Measurements from ENCODE around the gene FGF14.

Gene FGF14

DNA sequence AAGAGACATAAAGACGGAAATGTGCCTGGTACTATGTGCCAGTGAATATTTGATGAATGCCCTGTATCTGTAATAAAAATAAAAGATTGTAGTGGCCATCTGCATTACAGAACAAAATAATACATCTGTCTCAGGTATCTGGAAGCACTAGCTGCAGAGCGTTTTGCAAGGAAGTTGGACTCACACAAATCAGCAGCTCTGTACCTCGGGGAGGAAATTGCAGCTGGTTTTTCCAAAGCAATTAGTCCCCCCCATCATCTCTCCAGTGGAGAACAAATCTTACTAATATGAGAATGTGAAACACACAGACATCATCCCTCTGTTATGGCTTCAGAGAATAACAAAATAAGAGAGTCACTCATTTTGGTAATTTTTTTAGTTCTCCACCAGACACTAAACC is 704.1 kb downstream of the FGF14 start:
- Histone ChIP-seq H3K79me2 (ENCODE audit: low read length) (no peaks in the 10 kb centered on the region), H3K27ac (ENCODE audit: low read length) (no peak overlapping the region), H3K27me3 (ENCODE audit: low read depth, low read length) (peaks cover 10% of the 10 kb centered on the region; the same call in 1 of the 2 replicates), H3K9me3 (ENCODE audit: insufficient read depth, low read length) (peaks cover 8% of the 10 kb centered on the region; the same call in 1 of the 2 replicates), H2AFZ (ENCODE audit: low read depth, low read length) (no peak overlapping the region), H3K4me1 (ENCODE audit: low read length) (no peaks in the 10 kb centered on the region), H3K4me3 (ENCODE audit: low read length) (no peak overlapping the region), H3K4me2 (ENCODE audit: low read length) (no peak overlapping the region), H3K36me3 (replicated peaks; ENCODE audit: low read depth, low read length) (no peaks in the 10 kb centered on the region), H3K9ac (ENCODE audit: low read length) (no peak overlapping the region), H4K20me1 (ENCODE audit: insufficient read depth, low read length) (no peaks in the 10 kb centered on the region)
- TF ChIP-seq CTCF (IDR thresholded peaks at IDR 0.05; ENCODE audit: low read depth, low read length), result no peak
- TF ChIP-seq EZH2phosphoT487 (IDR thresholded peaks at IDR 0.05; ENCODE audit: low read depth), result no peak

- no peak overlapping the region for H3K27ac ChIP-seq (ENCODE audit: low read length)
- H3K27me3 ChIP-seq (ENCODE audit: low read depth, low read length), result peaks cover 12% of the 10 kb centered on the region; the same call in 1 of the 2 replicates
- no peak for TF ChIP-seq EZH2phosphoT487 (IDR thresholded peaks at IDR 0.05; ENCODE audit: low read depth)
- no peak for TF ChIP-seq CTCF (IDR thresholded peaks at IDR 0.05; ENCODE audit: low read depth, low read length)
Measured at GRCh38 chr13:101695870-101696516, 705.9 kb downstream of the FGF14 start.

DNA sequence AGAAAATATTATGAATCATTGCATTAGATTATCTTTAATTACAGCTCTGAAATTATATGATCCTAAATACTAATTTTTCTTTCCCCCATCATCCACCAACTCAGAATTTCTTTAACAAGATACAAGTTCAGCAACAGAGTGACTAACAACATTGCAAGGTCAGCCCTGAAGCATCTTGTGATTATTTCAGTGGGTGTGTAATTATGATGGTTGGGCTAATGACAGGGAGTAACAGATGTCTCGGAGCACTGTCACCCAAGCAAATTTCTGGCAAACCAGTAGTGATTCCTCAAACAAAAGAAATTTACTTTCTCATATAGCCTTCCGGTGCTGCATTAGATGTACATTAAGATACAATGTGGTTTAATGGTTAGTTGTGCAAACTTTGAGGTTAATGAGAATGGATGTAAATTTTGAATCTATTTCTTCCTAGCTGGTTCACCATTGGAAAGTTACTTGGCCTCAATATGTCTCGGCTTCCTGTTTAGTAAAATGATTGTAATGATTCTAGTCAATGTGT is 710.4 kb downstream of the FGF14 start:
- no peaks in the 10 kb centered on the region for H3K79me2 ChIP-seq (ENCODE audit: low read length)
- no peaks in the 10 kb centered on the region for H3K9me3 ChIP-seq (ENCODE audit: insufficient read depth, low read length)

More at GRCh38 chr13:101695870-101696516, 705.9 kb downstream of the FGF14 start:
- Histone ChIP-seq H3K4me1 (ENCODE audit: low read length) (no peaks in the 10 kb centered on the region), H3K79me2 (ENCODE audit: low read length) (no peaks in the 10 kb centered on the region), H3K9me3 (ENCODE audit: insufficient read depth, low read length) (peaks cover 8% of the 10 kb centered on the region; the same call in 1 of the 2 replicates), H3K36me3 (replicated peaks; ENCODE audit: low read depth, low read length) (no peaks in the 10 kb centered on the region), H4K20me1 (ENCODE audit: insufficient read depth, low read length) (no peaks in the 10 kb centered on the region), H3K4me2 (ENCODE audit: low read length) (no peak overlapping the region), H3K4me3 (ENCODE audit: low read length) (no peak overlapping the region), H3K9ac (ENCODE audit: low read length) (no peak overlapping the region), H2AFZ (ENCODE audit: low read depth, low read length) (no peak overlapping the region)

More for the DNA sequence above, 710.4 kb downstream of the FGF14 start:
- Histone ChIP-seq H2AFZ (ENCODE audit: low read depth, low read length) (no peak overlapping the region), H3K27ac (ENCODE audit: low read length) (no peak overlapping the region), H3K9ac (ENCODE audit: low read length) (no peak overlapping the region), H3K4me1 (ENCODE audit: low read length) (peaks cover 2% of the 10 kb centered on the region), H3K27me3 (ENCODE audit: low read depth, low read length) (peaks cover 23% of the 10 kb centered on the region; the same call in 1 of the 2 replicates), H3K4me2 (ENCODE audit: low read length) (no peak overlapping the region), H3K36me3 (replicated peaks; ENCODE audit: low read depth, low read length) (no peaks in the 10 kb centered on the region), H4K20me1 (ENCODE audit: insufficient read depth, low read length) (no peaks in the 10 kb centered on the region), H3K4me3 (ENCODE audit: low read length) (no peak overlapping the region)
- no peak for TF ChIP-seq CTCF (IDR thresholded peaks at IDR 0.05; ENCODE audit: low read depth, low read length)
- TF ChIP-seq EZH2phosphoT487 (IDR thresholded peaks at IDR 0.05; ENCODE audit: low read depth), result no peak
